C4-2B (cell line): ENCODE measurements around the gene SLC16A1.

ENCODE experiments used
- H3K27ac ChIP-seq: fragments of 450-650 bp; 2 replicates; pipeline ENCODE4 v1.5.1; 2017
- ZFX ChIP-seq: fragments of 450-650 bp; IDR thresholded peaks from 2 replicates; pipeline ENCODE4 v1.6.1; 2017
- TF ChIP-seq, protein P1 (sequence below): fragments of 450-650 bp; conservative IDR thresholded peaks from 2 replicates; pipeline ENCODE4 v1.5.1; 2017; ENCODE audit warnings: mild to moderate bottlenecking

The SLC16A1 gene

GRCh38 chr1:112901387-112901786 is 54.6 kb downstream of the SLC16A1 start:
- TF ChIP-seq, protein P1, sequence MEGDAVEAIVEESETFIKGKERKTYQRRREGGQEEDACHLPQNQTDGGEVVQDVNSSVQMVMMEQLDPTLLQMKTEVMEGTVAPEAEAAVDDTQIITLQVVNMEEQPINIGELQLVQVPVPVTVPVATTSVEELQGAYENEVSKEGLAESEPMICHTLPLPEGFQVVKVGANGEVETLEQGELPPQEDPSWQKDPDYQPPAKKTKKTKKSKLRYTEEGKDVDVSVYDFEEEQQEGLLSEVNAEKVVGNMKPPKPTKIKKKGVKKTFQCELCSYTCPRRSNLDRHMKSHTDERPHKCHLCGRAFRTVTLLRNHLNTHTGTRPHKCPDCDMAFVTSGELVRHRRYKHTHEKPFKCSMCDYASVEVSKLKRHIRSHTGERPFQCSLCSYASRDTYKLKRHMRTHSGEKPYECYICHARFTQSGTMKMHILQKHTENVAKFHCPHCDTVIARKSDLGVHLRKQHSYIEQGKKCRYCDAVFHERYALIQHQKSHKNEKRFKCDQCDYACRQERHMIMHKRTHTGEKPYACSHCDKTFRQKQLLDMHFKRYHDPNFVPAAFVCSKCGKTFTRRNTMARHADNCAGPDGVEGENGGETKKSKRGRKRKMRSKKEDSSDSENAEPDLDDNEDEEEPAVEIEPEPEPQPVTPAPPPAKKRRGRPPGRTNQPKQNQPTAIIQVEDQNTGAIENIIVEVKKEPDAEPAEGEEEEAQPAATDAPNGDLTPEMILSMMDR: no peak
- no peak for TF ChIP-seq ZFX
- H3K27ac ChIP-seq: no peak overlapping the region

GRCh38 chr1:112896783-112897182 is 59.2 kb downstream of the SLC16A1 start:
- no peak overlapping the region for H3K27ac ChIP-seq
- TF ChIP-seq ZFX: no peak
- TF ChIP-seq, protein P1: no peak

- TF ChIP-seq ZFX: no peak
- TF ChIP-seq, protein P1: no peak
- H3K27ac ChIP-seq: no peak overlapping the region
Measured at GRCh38 chr1:112894561-112895011, 61.4 kb downstream of the SLC16A1 start.

DNA sequence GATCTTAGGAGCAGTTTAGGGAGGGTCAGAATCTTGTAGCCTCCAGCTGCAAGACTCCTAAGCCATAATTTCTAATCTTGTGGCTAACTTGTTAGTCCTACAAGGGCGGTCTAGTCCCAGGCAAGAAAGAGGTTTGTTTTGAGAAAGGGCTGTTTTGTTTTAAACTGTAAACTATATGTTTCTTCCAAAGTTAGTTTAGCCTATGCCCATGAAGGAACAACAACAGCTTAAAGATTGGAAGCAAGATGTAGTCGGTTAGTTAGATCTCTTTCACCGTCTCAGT is 62.0 kb downstream of the SLC16A1 start:
- TF ChIP-seq, protein P1: no peak
- TF ChIP-seq ZFX: no peak
- no peak overlapping the region for H3K27ac ChIP-seq

DNA sequence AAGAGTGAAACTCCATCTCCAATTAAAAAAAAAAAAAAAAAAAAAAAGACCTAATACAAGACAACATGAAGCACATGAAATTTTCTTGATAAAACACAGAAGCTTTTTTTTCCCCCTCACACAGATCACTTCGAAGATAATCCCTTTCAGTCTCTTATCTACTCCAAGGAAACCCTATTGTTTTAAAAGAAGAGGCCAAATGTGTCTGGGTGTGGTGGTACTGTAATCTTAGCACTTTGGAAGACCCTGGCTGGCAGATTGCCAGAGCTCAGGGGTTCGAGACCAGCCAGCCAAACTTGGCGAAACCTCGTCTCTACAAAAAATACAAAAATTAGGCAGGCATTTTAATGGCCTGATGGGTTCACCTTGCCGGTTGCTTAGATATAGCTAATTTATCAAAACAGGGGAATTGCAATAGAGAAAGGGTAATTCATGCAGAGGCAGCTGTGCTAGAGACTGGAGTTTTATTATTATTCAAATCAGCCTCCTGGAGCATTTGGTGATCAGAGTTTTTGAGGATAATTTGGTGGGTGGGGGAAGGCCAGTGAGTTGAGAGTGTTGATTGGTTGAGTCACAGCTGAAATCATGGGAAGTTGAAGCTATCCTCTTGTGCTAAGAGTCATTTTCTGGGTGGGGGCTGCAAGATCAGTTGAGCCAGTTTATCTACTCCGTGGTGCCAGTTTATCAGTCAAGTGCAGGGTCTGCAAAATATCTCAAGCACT is 62.5 kb downstream of the SLC16A1 start:
- H3K27ac ChIP-seq: no peak overlapping the region
- TF ChIP-seq ZFX: no peak
- TF ChIP-seq, protein P1: no peak

DNA sequence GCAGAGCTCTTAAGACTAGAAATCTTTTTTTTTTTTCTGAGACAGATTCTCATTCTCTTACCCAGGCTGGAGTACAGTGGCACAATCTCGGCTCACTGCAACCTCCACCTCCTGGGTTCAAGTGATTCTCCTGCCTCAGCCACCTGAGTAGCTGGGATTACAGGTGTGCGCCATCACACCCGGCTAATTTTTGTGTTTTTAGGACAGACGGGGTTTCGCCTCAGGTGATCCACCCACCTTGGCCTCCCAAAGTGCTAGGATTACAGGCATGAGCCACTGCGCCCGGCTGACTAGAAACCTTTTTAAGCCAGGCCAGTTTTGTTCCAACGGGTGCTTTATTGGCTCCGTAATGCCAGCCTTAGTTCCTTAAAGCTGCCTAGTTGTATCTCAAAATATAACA is 66.1 kb downstream of the SLC16A1 start:
- H3K27ac ChIP-seq: peak overlapping the region; percentile 45

- TF ChIP-seq, protein P1: no peak
- TF ChIP-seq ZFX: no peak
- peak overlapping the region; percentile 45; the same call in 1 of the 2 replicates for H3K27ac ChIP-seq
Measured at GRCh38 chr1:112889052-112889768, 66.8 kb downstream of the SLC16A1 start.
